Measurements from ENCODE around the gene PLA2G2F.

Gene PLA2G2F

DNA sequence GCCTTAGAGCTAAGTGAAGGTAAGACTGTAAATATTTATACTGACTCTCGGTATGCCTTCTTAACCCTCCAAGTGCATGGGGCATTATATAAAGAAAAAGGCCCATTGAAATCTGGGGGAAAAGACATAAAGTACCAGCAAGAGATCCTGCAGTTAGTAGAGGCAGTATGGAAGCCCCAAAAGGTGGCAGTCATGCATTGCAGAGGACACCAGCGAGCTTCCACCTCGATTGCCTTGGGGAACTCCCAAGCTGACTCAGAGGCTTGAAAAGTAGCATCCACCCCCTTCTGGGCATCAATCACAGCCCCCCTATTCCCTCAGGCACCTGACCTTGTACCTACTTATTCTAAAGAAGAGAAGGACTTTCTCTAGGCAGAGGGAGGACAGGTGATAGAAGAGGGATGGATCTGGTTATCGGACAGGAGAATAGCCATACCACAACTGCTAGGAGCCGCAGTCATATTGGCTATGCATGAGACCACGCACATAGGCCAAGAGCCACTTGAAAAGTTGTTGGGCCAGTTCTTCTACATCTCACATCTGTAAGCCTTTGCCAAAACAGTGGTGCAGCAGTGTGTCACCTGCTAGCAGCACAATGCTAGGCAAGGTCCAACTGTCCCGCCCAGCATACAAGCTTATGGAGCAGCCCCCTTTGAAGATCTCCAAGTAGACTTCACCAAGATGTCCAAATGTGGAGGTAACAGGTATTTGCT is 19.4 kb downstream of the PLA2G2F start:
- TF ChIP-seq POLR2A (IDR thresholded peaks at IDR 0.05; ENCODE audit: low read length) (no peak), GATA1 (IDR thresholded peaks at IDR 0.05; ENCODE audit: low read depth, low read length) (no peak)
- no peak for DNase-seq

- peak; percentile 53 to 60 for DNase-seq
- no peak for TF ChIP-seq POLR2A (IDR thresholded peaks at IDR 0.05; ENCODE audit: low read length)
- TF ChIP-seq GATA1 (IDR thresholded peaks at IDR 0.05; ENCODE audit: low read depth, low read length): no peak
Observed at GRCh38 chr1:20160034-20160433, 20.9 kb downstream of the PLA2G2F start.

DNA sequence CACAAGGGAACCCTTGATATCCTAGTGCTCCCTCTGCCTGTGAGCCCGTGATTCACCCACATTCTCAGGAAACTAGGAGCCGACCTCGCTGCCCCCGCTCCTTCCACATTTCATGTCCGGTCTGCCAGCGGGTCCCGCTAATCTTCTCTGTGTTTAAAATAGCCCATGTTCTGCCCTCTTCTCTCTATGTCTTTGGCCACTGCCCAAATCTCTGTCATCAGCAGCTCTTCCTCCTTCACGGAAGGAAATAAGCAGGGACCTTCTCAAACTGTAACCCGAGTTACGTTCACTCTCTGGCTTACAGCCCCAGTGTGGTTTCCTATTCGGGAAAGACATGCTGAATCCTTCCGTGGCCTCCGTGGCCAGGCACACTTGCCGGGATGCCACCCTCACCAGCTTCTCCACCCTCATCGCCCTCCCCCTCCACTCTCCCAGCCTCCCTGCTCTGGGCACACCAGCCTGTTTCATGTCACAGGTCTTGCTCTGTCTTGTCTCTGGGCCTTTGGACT is 25.6 kb downstream of the PLA2G2F start:
- TF ChIP-seq GATA1 (IDR thresholded peaks at IDR 0.05; ENCODE audit: low read depth, low read length) (no peak), POLR2A (IDR thresholded peaks at IDR 0.05; ENCODE audit: low read length) (no peak)

GRCh38 chr1:20165522-20165951 is 26.4 kb downstream of the PLA2G2F start:
- DNase-seq: peak; percentile 55 to 57
- no peak for TF ChIP-seq GATA1 (IDR thresholded peaks at IDR 0.05; ENCODE audit: low read depth, low read length)
- TF ChIP-seq POLR2A (IDR thresholded peaks at IDR 0.05; ENCODE audit: low read length): no peak

More for the DNA sequence above, 25.6 kb downstream of the PLA2G2F start:
- no peak for DNase-seq

- TF ChIP-seq GATA1 (IDR thresholded peaks at IDR 0.05; ENCODE audit: low read depth, low read length) (no peak), POLR2A (IDR thresholded peaks at IDR 0.05; ENCODE audit: low read length) (no peak)
- no peak for DNase-seq
Observed at GRCh38 chr1:20166051-20166450, 26.9 kb downstream of the PLA2G2F start.

GRCh38 chr1:20167126-20167525 is 28.0 kb downstream of the PLA2G2F start:
- TF ChIP-seq GATA1 (IDR thresholded peaks at IDR 0.05; ENCODE audit: low read depth, low read length) (no peak), POLR2A (IDR thresholded peaks at IDR 0.05; ENCODE audit: low read length) (no peak)
- DNase-seq: no peak

GRCh38 chr1:20168564-20169491 is 29.7 kb downstream of the PLA2G2F start:
- no peak for DNase-seq
- TF ChIP-seq GATA1 (IDR thresholded peaks at IDR 0.05; ENCODE audit: low read depth, low read length) (no peak), POLR2A (IDR thresholded peaks at IDR 0.05; ENCODE audit: low read length) (no peak)

GRCh38 chr1:20169932-20170331 is 30.8 kb downstream of the PLA2G2F start:
- no peak for TF ChIP-seq GATA1 (IDR thresholded peaks at IDR 0.05; ENCODE audit: low read depth, low read length)
- TF ChIP-seq POLR2A (IDR thresholded peaks at IDR 0.05; ENCODE audit: low read length): no peak
- DNase-seq: no peak

- no peak for TF ChIP-seq GATA1 (IDR thresholded peaks at IDR 0.05; ENCODE audit: low read depth, low read length)
- no peak for TF ChIP-seq POLR2A (IDR thresholded peaks at IDR 0.05; ENCODE audit: low read length)
- DNase-seq: no peak
Observed at GRCh38 chr1:20172033-20172590, 33.0 kb downstream of the PLA2G2F start.

GRCh38 chr1:20174937-20175666 is 36.0 kb downstream of the PLA2G2F start:
- TF ChIP-seq GATA1 (IDR thresholded peaks at IDR 0.05; ENCODE audit: low read depth, low read length) (no peak), POLR2A (IDR thresholded peaks at IDR 0.05; ENCODE audit: low read length) (no peak)

GRCh38 chr1:20178634-20179370 is 39.7 kb downstream of the PLA2G2F start:
- DNase-seq: no peak
- TF ChIP-seq GATA1 (IDR thresholded peaks at IDR 0.05; ENCODE audit: low read depth, low read length): no peak
- no peak for TF ChIP-seq POLR2A (IDR thresholded peaks at IDR 0.05; ENCODE audit: low read length)

More at GRCh38 chr1:20174937-20175666, 36.0 kb downstream of the PLA2G2F start:
- DNase-seq: no peak

DNA sequence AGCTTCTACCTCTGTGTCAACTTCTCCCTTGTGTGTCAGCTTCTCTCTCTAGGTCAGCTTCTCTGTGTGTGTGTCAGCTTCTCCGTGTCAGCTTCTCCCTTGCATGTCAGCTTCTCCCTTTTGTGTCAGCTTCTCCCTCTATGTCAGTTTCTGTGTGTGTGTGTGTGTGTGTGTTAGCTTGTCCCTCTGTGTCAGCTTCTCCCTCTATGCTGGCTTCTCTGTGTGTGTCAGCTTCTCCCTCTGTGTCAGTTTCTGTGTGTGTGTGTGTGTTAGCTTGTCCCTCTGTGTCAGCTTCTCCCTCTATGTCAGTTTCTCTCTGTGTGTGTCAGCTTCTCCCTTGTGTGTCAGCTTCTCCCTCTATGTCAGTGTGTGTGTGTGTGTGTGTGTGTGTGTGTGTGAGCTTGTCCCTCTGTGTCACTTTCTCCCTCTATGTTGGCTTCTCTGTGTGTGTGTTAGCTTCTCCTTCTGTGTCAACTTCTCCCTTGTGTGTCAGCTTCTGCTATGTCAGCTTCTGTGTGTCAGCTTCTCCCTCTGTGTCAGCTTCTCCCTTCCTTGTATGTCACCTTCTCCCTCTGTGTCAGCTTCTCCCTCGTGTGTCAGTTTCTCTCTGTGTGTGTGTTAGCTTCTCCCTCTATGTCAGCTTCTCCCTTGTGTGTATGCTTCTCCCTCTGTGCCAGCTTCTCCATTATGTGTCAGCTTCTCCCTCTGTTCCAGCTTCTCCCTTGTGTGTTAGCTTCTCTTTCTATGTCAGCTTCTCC is 40.4 kb downstream of the PLA2G2F start:
- TF ChIP-seq POLR2A (IDR thresholded peaks at IDR 0.05; ENCODE audit: low read length) (no peak), GATA1 (IDR thresholded peaks at IDR 0.05; ENCODE audit: low read depth, low read length) (no peak)

More for the DNA sequence above, 40.4 kb downstream of the PLA2G2F start:
- DNase-seq: no peak

Measured in erythroblast (primary cell).